GM18519 (cell line): Measurements from ENCODE around the gene TMSB10.
A peak's percentile ranks its signal among the peaks of the same experiment; 100 is the strongest.

Source experiments
- ATAC-seq: cut with Tn5 transposase; IDR thresholded peaks from one replicate; pipeline ENCODE4 v1.9.1; 2021; ENCODE audit warnings: mild to moderate bottlenecking, moderate library complexity; ENCODE audit not compliant: unreplicated experiment, low FRiP score

Gene TMSB10

DNA sequence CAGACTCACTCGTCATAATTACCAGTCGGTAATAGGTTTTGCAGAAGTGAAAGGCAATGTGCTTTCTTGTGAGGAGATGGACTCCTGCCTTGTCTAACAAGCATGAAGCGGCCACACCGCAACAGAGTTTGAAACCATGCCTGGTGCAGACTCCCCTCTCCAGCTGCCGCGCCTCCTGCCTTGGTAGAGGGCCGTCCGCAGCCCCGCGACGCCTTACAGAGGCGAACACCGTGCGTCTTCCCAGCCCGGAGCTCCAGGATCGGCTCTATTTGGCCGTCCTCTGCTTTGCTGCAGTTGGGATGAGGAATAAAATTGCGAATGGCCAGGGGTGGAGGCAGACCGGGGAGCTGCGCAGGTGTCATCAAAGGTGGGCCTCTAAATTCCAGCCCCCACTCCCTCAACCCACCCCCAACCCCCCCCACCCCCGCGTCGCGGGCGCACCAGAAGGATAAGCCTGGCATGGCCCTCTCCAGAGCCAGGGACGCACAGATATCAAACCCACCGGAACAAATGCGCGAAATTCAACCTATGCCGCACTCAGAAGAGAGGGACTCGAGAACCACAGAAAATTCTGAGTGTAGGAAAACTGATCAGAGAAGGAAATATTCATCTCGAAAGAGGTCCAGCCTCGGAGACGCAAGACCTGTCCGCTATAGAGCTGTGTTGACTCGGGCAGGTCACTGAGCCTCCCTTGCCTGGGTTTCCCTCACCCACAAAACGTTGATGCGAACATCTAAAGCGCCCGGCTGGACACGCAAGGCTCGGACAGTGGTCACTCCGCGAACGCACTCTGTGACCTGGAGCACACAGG is 25.7 kb upstream of the TMSB10 start:
- ATAC-seq, result peak; percentile 48

DNA sequence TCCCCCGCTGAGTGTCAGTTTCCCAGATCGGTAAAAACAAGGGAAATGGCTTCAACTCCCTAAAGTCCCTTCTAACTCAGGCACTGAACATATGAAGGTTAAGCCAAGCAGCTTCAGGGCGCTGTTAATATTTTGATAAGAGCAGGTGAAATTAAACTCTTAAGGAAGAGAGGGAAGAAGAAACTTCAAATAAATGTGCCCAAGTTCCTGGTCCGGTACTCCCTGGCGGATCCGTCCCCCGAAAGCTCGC is 25.1 kb upstream of the TMSB10 start:
- no peak for ATAC-seq

DNA sequence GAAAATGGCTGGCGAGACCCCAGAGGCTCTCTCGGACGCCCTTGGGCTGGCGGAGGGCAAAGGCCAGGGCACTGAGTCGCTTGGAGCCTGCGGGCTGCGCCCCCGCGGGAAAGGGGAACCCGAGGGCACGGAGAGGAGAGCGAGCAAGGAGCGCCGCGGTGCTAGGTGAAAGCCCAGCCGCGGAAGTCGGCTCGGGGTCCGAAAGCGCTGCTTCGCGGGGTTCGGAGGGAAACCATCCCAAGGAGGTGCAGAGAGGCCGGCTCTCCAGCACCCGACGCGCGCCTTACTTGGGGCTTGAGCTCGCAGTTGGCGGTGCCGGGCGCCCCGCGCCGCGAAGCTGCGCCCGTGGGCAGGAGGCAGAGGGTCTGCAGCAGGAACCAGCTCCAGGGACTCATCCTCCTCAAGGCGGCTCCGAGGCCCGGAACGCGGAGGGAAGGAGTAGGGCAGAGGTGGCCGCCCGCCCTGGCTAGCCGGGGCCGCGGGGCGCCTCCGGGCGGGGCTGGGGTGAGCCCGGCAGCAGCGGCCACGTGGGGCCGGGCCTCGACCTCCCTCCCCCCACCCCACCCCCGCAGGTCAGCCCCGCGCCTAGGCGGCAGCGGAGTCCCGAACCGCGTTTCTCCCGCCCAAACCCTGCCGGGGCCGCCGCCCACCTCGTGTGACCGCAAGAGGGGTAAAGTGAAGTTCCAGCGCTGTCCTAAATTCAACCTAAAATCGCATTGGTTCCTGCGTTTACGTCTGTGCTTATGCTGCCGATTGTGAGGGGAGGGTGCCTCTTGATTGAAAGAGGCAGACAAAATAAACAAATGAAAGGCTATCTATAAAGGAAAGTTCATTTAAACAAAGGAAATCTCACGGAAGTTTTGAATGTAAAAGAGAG is 24.6 kb upstream of the TMSB10 start, which contains the start of gene TRABD2A:
Gene TRABD2A, minus strand, starts transcription at position 440 of the 877 bp plus-strand sequence. Its CDS starts 45 bp downstream, at position 395.
- ATAC-seq, result no peak

DNA sequence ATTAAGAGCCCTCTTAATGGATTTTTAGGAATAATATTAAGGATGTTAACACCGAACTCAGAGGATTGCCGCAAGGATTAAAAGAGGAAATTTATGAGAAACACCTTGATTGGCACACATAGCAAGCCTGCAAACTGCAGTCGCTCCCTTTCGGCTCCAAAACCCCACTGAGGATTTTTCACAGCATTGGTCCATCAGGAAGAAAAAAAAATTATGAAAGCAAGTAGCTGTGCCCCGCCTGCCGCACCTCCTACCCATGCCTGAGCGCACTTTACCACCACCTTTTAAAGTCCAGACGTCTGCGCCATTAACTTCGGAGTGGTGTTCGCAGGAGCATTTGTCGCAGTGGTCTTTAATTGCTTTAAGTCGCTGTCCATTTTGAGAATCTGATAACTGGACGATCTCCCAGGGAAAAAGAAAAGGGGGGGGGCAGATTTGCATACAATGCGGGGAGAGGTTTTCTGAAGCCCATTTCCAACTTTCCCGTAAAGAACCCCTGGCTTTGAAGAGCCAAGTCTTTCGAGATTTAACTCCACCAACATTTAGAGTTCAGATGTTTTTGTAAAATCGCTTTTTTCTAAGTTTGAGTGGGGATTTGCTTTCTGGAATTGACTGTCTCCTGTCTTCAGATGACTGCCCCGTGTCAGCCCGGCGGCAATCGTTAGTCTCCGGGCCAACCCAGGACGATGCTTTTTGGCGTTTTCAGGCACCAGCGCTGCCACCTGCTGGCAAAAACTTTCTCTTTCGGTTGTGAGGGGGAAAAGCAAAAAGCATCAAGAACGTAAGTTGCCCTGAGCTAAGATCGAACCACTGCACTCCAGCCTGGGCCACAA is 23.7 kb upstream of the TMSB10 start:
- peak; percentile 67 for ATAC-seq

DNA sequence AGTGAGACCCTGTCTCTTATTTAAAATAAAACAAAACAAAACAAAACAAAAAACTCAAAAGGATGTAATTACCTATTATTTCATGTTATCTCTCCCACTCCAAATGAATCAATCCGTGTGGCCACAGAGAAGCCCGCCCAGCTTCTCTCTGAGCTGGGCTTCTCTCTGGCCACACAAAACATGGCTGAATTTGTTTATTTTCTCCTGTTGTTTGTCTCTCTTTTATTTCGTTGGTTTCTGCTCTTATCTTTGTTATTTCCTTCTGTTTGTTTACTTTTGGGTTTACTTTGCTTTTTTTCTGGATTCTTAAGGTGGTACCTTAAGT is 23.1 kb upstream of the TMSB10 start:
- ATAC-seq, result no peak

DNA sequence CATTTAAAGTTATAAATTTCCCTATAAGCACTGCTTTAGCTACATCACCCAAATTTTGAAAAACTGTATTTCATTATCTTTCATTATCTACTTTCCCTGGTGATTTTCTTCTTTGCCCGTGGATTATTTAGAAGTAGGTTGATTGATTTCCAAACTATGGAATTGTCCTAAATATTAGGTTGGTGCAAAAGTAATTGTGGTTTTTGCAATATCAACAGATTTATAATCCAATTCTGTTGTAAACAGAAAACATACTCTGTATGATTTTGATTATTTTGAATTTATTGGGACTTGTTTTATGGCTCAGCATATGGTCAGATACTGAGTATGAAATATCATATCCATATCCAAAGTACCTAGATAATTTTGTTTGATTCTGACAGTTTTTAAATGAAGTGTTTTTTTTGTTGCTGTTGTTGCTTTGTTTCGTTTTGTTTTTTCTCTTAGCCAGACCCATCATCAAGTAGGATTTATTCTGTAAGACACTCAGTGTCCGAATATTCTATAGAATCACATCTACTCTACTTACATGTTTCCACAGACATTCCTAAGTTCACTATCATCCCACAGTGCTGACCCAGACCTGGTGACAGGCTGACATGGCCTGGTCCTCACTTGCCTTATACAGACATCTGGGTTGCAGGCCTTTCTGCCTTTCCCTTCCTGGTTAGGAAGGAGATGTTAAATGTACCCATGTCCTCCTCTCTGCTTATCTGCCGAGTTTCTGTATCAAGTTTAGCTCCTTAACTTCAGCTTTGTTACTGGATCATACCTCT is 22.5 kb upstream of the TMSB10 start:
- ATAC-seq, result no peak

DNA sequence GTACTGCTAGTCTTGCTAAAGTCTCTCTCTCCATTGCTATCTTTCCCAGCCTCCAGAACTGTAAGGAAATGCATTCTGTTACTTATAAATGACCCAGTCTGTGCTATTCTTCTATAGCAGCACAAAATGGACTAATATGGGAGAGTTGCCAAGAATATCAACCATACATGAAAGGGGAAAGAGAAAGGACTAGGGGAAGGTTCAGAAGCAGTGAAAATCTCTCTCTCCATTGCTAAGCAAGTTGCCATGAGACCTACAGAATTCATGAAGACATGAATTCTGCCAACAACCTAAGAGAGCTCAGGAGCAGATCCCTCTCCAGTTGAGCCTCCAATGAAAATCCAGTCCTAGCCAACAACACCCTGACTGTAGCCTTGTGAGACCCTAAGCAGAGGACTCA is 21.0 kb upstream of the TMSB10 start:
- ATAC-seq, result no peak

DNA sequence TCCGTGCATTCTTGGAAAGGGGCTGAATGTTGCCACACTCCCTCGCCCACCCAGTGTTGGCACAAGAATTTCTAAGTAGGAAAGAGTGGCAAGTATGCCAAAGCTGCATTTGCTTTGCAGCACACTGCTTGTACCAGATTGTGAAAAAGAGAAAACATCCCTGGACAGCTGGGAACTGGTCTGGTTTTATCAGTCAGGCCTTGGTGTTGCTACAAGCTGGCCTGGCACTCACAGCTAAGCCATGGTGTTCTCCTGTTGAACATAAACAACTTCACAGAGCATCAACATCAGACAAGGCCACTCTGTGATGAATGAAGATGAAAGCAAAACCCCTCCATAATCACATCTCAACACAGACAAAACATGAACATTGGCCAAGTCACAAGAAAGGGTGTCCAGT is 20.3 kb upstream of the TMSB10 start:
- no peak for ATAC-seq

DNA sequence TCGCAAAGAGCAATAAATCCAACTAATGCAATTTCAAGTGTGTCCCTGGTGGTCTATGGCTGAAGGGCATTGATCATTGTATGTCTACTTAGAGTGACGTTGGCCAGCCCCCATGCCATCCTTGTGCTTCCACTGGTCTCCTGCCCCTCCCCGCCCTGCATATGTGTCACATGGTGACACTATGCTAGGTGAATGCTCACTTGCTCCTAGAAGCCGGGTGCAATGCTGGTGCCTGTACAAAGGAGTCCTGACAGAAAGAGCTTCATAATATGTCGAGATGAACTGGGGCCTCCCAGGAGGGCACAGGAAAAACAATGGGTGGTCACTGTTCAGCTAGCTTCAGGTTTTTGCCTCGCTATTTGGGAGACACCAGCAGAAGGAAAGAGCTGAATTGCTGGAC is 18.7 kb upstream of the TMSB10 start:
- ATAC-seq, result no peak

DNA sequence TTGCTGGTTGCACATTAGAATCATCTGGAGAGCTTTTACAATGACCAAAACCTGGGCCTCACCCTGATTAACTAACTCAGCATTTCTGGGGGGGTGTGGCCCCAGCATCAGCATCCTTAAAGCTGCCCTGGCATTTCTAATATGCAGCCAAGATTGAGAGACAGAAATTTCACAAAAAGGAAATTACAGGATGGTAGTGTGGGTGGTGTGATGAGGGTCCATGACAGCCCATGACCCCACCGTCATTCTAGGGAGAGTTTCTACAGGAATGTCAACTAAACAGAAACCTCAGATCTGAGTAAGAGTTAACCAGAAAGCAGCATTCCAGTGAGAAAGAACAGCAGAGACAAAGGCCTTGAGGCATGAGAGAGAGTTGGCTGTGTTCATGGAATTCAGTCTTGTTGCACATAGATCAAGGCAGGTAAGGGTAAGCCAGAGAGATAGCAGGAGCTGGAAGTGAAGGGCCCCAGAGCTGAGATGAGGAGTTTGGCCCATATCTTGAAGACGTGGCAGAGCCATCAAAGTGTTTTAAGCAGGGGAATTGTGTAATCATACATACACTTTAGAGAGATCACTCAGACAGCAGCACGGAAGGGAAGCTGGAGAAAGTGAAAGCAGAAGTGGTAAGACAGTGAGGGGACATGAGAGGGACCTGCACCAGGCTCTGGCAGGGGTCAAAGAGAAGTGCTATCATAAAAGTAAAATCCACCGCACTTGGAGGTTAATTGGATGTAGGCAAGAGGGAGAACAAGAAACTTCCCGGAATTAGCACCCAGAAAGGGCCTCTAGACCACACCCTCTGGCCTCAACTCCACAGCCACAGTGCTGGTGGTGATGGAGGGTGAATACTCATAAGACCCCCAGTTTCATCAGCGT is 16.8 kb upstream of the TMSB10 start:
- ATAC-seq, result peak; percentile 98

DNA sequence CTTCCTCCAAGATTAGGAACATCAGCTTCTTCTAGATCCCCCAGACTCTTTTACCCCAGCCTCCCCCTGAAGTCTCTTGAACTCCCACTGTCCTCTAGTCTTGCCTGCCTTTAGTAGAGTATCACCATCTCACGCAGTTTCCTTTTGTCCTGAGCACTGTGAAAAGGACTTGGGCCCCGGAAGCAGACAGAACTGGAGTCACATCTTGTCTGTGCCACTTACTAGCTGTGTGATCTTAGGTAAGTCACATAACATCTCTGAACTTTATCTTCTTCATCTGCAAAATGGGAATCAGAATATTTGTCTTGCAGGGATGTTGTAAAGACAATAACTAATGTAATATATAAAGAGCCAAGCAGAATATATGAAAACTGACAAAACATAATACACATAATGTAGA is 16.1 kb upstream of the TMSB10 start:
- ATAC-seq, result no peak

DNA sequence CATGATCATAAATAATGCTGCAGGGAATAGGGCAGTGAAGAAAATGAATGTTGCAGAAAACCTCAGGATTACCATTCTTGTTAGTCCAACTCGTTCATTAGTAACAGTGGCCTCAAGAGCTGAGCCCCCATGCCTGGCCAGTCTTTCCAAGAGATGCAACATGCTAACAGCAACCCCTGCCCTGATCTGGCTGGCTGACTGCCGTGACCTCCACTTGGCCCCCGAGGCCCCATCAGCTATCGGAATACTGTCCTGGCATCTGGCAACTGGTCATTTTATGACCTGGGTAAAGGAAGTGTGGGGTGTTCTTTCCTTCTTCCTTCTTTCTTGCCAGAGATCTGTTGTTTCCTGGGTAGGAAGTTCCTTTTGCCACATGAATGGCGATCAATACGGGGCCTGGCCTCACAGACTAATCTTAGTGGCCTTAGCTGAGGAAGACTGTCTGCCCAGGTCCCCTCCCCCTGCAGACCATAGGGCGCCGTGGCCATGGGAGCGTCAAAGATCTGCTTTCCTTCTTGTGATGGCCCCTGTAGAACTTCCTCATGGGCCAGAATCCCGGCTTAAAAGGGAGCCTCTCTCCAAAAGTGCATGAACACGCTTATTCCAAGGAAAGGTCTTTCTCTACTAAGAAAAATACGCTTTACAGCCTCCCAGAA is 14.0 kb upstream of the TMSB10 start:
- no peak for ATAC-seq

DNA sequence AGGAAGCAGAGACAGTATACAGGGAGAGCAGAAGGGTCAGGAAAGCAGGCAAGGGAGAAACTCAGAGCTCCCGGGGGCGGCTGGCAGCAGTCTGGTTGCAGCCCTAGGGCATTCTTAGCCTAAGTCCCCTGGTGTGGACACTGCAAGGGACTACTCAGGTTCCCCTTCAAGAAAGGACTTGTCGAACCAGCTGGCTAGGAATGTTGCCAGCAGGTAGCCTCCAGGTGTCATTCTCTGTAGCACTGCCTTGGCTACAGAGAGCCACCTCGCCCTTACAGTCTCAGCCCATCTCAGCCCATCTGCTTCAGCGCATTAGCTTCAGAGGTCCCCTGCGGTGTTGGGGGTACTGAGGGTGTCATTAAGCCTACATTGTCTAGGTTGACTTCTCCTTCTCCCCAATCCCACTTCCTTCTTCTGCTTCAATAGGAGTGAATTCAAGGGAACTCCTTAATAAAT is 11.3 kb upstream of the TMSB10 start:
- no peak for ATAC-seq

DNA sequence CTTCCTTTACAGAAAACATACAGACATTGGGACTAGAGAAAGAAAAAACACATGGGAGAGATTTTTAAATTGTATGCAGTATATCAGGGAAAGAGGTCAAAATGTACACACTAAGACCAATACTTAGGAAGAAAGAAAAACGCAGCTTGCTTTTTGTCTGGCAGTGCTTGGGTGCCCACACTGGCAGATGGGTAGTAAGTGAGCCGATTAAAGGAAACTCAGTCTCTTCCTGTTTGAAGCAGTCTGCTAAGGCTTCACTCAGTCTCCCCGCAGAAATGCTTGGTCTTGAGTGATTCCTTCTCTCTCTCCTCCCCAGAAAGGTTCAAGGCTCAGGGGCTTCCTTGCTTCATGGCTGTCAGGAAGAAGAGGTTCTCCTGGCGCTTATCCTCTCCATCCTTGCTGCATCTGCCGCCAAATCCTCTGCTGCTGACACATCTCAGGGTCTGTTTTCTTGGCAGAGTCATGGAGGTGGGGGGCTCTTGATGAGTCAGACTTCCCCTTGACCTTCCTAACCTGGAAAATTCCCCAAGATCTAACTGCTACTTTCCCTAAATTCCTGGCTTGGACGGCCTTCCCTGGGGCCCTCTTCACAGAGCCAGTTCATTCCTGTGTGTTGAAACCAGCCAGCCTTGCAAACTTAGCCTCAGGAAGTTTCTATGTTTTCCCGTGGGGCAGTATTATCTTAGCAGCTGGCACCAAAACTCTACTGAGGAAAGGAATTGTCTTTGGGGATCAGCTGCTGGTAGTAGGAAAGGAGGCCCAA is 10.5 kb upstream of the TMSB10 start:
- ATAC-seq, result no peak

DNA sequence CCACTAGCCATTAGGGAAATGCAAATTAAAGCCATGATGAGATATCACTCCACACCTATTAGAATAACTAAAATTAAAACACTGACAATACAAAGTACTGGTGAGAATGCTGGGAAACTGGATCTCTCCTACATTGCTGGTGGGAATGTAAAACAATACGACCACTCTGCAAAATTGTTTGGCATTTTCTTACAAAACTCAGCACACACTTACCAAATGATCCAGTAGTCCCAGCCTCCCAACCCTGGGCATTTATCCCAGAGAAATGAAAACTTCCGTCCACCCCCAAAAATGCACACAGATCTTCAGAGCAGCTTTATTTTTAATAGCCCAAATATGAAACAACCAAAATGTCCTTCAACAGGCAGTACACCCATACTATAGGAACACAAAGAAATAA is 8.9 kb upstream of the TMSB10 start:
- no peak for ATAC-seq

DNA sequence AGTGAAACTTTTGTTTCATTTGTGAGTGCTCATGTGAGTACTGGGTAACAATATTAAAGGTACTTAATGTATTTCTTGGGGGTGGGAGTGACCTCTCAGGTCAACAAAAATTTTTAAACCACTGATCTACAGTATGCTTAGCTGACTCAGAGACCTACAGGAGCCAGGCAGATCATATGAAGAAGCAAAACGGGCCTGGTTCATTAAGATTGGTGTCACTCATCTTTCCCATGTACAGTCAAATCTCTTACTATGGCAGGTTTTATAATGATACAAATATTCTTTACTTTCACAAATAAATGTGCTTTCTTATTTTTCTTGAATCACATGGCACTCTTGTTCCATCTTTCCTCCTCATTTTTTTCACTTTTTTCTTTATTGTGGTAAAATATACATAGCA is 7.7 kb upstream of the TMSB10 start:
- ATAC-seq, result no peak

DNA sequence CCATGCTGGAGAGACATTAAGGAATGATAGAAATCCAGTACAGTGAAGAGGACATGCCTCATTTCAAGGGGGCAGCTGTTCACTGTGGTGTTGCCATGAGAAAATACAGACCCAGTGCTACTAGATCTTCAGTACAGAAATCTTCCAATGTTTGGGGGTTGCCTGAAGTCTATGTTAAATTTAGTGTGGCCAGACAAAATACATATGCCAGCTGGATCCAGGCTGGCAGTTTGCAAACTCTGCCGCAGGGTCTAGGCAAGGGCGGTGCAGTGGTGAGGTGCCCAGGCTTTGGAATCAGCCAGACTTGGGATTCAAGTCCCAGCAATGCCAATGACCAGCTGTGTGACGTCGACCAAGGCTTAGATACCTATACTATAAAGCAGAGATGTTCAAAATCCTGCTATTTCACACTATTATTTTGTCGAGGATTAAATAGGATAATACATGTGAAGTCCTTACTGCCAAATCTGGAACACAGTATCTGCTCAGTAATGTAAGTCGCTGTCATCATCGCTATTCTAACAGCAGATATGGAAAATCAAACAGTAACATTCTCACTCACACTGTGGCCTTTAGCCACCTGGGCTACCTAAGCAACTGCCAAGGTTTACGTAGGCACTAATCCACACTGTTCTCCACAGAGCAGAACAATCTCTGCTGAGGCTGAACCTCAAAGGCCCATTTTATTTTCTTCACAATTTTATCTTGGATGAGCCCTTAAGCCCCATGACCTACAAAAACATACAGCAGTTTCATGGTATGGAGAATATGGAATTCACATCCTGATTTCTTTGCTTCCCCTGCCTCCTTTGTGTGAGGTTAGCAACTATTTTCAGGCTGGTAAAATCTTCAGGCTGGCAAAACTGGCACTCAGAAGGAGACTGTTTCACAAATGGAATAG is 5.9 kb upstream of the TMSB10 start:
- no peak for ATAC-seq
